Brain microvascular endothelial cell (primary cell): Measurements from ENCODE around the gene CSDE1.
"Not testable (repeated sequence)": the region's sequence is repeated elsewhere in the genome, so short reads cannot be mapped to it uniquely, and the experiment has no call there.

ENCODE experiments used
- DNase-seq: peaks from one replicate; pipeline ENCODE4 v3.0.0-alpha.2; 2020
- H3K27ac ChIP-seq: fragments of 250-450 bp; sonication (Bioruptor Pico); 2 replicates; pipeline ENCODE4 v1.5.1; 2020; ENCODE audit warnings: mild to moderate bottlenecking, moderate library complexity
- H3K27me3 ChIP-seq: fragments of 250-450 bp; sonication (Bioruptor Pico); replicated peaks from 2 replicates; pipeline ENCODE4 v1.5.1; 2020; ENCODE audit warnings: mild to moderate bottlenecking
- H3K36me3 ChIP-seq: fragments of 250-450 bp; sonication (Bioruptor Pico); replicated peaks from 2 replicates; pipeline ENCODE4 v1.5.1; 2020; ENCODE audit warnings: mild to moderate bottlenecking
- H3K4me3 ChIP-seq: 2 replicates; pipeline ENCODE4 v1.5.1; 2011; ENCODE audit warnings: low read depth, mild to moderate bottlenecking, control low read depth, low read length, moderate library complexity
- in situ Hi-C: cut with HindIII; loops from 2 replicates; pipeline ENCODE4 v1.10.0; 2017; ENCODE audit warnings: low sequenced_read_pairs, low pct_ligation_motif_present
- TF ChIP-seq, protein P1 (sequence below): IDR thresholded peaks from 2 replicates; pipeline ENCODE4 v1.5.1; 2011; ENCODE audit warnings: low read depth, mild to moderate bottlenecking, moderate library complexity, low read length, control low read depth, inconsistent platforms; ENCODE audit errors: missing control alignments

The CSDE1 gene

DNA sequence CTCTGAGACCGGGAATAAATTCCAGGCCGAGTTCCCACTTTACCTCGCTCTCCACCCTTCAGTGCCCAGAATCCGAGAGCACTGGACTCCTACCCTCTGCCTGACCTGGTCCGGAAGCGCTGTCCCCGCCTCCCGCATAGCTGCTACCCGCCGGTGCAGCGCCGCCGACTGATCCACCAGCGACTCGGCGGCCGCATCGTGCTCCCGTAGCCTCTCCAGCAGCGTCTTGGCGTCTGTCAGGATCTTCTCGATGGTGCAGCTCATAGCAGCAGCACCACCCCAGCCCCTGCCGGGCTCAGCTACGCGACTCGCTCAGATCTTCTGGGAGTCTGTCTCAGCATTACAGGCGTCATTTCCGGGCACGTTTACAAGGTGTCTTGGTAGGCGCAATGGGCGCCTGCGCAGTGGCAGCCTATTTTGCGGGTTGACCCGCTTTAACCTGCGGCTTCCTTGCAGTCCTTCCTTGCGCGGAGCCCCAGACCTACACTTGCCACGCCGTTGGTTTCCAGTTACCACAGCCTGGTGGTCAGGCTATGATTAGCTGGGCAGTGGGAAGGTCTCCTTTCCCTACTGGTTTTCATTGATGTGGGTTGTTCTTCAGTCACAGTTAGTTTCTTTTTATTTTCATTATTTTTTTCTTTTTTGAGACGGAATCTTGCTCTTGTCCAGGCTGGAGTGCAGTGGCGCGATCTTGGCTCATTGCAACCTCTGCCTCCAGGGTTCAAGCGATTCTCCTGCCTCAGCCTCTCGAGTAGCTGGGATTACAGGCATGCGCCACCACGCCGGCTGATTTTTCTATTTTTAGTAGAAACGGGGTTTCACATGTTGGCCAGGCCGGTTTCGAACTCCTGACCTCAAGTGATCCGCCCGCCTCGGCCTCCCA, 22.8 kb upstream of the CSDE1 start, which contains the start of gene SIKE1:
Gene SIKE1 (minus strand): TSS at position 342 of the 883 bp plus-strand sequence. CDS start 78 bp downstream, at position 264.
- Histone ChIP-seq H3K4me3 (peak within 1 kb of the TSS; percentile 92), H3K27ac (peak within 1 kb of the TSS; percentile 69), H3K27me3 (no peaks in the 10 kb centered on the region), H3K36me3 (peaks cover 7% of the 10 kb centered on the region)
- peak; percentile 96 for DNase-seq
- in situ Hi-C loops: no loop called here
- TF ChIP-seq, protein P1, sequence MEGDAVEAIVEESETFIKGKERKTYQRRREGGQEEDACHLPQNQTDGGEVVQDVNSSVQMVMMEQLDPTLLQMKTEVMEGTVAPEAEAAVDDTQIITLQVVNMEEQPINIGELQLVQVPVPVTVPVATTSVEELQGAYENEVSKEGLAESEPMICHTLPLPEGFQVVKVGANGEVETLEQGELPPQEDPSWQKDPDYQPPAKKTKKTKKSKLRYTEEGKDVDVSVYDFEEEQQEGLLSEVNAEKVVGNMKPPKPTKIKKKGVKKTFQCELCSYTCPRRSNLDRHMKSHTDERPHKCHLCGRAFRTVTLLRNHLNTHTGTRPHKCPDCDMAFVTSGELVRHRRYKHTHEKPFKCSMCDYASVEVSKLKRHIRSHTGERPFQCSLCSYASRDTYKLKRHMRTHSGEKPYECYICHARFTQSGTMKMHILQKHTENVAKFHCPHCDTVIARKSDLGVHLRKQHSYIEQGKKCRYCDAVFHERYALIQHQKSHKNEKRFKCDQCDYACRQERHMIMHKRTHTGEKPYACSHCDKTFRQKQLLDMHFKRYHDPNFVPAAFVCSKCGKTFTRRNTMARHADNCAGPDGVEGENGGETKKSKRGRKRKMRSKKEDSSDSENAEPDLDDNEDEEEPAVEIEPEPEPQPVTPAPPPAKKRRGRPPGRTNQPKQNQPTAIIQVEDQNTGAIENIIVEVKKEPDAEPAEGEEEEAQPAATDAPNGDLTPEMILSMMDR: no peak

DNA sequence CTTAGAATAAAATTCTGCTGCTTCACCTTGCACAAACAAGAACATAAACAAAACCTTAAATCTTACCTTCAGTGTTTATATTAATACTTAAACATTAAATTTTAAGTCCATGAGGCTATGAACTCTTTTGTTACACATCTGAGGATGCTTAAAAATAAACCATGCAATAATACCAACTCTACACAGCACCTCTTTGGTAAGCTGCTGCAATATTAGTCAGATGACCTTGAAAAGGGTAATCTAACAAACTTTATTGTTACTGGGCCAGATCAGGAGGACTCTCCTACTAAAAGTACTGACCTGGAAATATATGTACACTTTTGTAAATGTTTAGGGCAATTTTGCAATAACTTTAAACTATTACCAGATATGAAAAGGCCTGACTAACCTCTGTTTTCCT, 21.9 kb upstream of the CSDE1 start:
- DNase-seq: no peak

DNA sequence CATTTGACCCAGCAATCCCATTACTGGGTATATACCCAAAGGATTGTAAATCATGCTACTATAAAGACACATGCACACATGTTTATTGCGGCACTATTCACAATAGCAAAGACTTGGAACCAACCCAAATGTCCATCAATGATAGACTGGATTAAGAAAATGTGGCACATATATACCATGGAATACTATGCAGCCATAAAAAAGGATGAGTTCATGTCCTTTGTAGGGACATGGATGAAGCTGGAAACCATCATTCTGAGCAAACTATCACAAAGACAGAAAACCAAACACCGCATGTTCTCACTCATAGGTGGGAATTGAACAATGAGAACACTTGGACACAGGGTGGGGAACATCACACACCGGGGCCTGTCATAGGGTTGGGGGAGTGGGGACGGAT, 18.9 kb upstream of the CSDE1 start:
- H3K36me3 ChIP-seq: peaks cover 22% of the 10 kb centered on the region
- H3K27me3 ChIP-seq, H3K4me3 ChIP-seq, H3K27ac ChIP-seq, DNase-seq, in situ Hi-C loops: not testable (repeated sequence)

More for the DNA sequence above, 21.9 kb upstream of the CSDE1 start:
- H3K4me3 ChIP-seq: peak overlapping the region; percentile 92
- no peaks in the 10 kb centered on the region for H3K27me3 ChIP-seq
- H3K27ac ChIP-seq: peak overlapping the region; percentile 69
- in situ Hi-C loops: no loop called here
- TF ChIP-seq, protein P1: no peak
- H3K36me3 ChIP-seq: peaks cover 11% of the 10 kb centered on the region

DNA sequence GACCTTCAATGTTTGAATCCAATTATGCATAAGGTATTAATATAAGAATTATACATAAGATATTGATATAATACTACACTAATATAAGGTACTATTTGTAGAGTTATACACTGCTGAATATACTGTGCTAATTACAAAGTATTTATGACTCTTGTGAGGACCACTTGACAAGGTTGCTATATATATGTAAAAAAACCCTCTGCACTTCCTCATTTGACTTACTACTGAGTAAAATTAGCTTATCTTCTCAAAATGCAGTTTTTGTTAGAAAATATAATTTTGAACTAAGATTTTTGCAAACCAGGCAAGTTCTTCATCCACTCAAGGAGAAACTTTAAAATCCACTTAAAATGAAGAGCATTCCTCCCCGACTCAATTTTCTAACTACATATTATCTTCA, 14.2 kb upstream of the CSDE1 start:
- Histone ChIP-seq H3K36me3 (peaks cover 19% of the 10 kb centered on the region), H3K27ac (no peak overlapping the region), H3K4me3 (no peak overlapping the region), H3K27me3 (no peaks in the 10 kb centered on the region)
- no peak for DNase-seq
- in situ Hi-C loops: no loop called here
- TF ChIP-seq, protein P1: no peak

DNA sequence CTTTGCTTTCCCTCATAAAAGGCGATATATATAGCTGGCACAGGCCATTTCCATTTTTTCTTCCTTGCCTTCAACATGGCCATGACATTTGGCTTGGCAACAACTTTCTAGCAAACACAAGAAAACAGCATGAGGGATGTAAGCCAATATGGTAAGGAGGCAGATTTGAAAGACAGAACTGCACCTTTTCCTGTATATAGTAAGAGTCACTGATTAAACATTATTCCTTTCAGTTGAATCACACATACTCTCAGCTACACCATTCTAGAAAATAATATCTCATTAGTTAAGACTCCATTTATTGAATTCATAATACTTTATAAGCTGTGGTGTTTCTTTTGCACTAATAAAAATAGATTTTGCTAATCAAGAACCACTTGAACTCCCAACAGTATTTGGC, 13.2 kb upstream of the CSDE1 start:
- TF ChIP-seq, protein P1: no peak
- Histone ChIP-seq H3K27me3 (no peaks in the 10 kb centered on the region), H3K27ac (no peak overlapping the region), H3K36me3 (peaks cover 16% of the 10 kb centered on the region), H3K4me3 (no peak overlapping the region)
- in situ Hi-C loops: no loop called here
- no peak for DNase-seq

DNA sequence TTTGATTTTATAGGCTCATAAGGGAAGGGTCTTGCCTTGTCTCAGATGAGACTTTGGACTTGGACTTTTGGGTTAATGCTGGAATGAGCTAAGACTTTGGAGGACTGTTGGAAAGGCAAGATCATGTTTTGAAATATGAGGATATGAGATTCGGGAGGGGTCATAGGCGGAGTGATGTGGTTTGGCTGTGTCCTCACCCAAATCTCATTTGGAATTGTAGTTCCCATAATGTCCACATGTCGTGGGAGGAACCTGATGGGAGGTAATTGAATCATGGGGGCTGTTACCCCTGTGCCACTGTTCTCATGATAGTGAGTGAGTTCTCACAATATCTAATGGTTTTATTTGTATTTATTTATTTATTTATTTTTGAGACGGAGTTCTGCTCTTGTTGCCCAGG, 6.9 kb upstream of the CSDE1 start:
- DNase-seq: no peak
- in situ Hi-C loops: no loop called here
- H3K27me3 ChIP-seq: no peaks in the 10 kb centered on the region
- no peak overlapping the region for H3K4me3 ChIP-seq
- no peaks in the 10 kb centered on the region for H3K36me3 ChIP-seq
- H3K27ac ChIP-seq: no peak overlapping the region
- TF ChIP-seq, protein P1: peak; percentile 19
